Activated effector memory CD4-positive, alpha-beta T cell treated with Interleukin-2 at 50 U/mL for 16 hours (primary cell): ENCODE data around the gene JPH2.
"Not testable (repeated sequence)": the region's sequence is repeated elsewhere in the genome, so short reads cannot be mapped to it uniquely, and the experiment has no call there.

Experiments
- DNase-seq: peaks from one replicate; pipeline ENCODE4 v3.0.0-alpha.2; 2020

JPH2 gene

DNA sequence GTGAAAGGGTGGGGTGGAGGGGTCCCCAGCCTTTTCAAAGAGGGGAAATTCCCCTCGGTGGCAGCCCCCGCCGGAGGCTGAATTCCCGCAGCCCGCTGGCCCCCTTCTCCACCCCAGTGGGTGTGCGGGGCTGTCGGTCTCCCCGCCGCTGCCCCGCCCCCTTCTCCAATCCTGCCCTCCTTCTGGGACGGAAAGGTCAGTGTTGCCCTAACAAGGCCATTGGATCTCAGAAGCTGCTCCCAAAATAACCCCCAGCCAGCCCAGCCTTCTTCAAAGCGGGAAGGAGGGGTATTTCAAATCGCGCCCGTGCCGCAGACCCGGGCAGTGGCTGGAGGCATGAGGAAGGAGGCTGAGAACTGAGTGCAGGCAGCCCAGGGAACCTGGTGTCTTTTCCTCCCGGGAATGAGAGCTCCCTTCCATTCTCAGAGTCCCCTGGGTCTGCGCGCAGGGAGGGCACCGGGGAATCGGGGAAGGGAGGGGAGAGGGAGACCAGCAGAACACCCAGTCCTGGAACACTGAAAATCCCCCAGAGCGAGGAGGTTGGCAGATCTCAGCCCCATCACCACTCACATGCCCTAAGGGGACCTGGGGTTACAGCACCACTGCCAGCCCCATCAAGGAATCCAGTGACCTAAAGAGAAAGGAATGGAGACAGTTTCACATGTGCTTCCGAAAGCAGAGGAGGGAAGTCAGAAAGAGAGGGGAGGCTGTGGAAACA, at the start of gene JPH2:
Gene JPH2, minus strand, starts transcription at position 135 of the 718 bp plus-strand sequence. CDS start 483 bp downstream, outside the sequence.
- DNase-seq, result no peak

DNA sequence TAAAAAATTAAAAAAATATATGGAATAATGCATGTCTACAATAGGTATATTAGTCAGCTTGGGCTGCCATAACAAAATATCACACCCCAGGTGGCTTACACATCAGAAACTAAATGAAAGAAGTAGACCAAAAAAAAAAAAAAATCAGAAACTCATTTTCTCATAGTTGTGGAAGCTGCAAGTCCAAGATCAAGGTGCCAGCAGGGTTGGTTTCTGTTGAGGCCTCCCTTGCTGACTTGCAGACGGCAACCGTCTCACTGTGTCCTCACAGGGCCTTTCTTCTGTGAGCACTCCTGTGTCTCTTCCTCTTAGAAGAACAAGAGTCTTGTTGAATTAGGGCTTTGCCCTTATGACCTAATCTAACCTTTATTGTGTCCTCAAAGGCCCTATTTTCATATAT, 48.7 kb upstream of the JPH2 start:
- DNase-seq, result no peak

DNA sequence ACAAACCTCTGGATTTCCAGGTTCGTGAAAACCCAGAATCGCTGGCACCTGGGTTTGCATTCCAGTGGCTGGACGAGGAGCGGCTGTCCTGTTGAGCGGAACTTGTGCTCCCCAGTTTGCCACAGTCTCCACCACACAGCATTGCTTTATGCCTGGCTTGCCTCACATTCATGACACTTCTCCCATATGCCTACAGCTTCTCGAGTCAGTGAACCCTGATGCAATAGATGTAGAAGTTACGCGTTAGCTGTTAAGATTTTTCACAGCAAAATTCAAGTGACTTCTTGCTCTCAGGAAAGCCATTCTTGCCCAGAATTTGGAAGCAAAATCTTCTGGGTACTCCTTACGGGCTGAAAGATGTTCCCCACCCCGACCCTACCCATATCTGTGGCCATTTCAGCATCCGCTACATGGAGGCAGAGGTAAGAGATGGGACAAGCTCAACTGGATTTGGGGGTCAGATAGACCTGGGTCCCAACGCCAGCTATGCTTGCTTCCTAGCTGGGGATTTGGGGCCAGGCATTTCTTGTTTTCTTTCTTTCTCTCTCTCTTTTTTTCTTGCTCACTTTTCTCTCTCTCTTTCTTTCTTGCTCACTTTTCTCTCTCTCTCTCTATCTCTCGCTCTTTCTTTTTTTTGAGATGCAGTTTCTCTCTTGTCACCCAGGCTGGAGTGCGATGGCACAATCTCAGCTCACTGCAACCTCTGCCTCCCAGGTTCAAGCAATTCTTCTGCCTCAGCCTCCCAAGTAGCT, 47.8 kb upstream of the JPH2 start:
- no peak for DNase-seq

DNA sequence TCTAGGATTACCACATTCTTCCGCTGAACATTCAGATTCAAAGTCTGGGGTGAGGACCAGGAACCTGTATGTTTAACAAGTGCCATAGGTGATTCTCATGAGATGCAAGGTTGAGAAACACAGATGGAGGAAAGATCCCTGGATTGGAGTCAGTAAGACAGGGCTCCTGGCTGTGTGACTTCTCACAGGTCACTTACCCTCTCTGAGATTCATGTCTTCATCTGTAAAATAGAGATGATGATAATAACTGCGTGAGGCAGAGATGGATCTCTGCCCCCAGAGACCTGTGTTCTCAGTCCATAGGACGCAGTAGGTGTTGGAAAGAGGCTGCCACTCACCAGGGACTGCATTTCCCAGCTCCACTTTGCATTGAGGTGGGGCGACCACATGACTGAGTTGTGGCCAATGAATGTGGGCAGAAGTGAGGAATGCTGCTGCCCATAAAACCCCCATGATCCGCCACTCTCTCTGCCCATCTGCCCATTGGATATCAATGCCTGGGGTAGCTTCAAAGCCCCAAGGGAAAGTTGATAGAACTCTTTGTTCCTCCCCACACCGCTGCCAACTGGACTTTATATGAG, 46.5 kb upstream of the JPH2 start:
- no peak for DNase-seq

DNA sequence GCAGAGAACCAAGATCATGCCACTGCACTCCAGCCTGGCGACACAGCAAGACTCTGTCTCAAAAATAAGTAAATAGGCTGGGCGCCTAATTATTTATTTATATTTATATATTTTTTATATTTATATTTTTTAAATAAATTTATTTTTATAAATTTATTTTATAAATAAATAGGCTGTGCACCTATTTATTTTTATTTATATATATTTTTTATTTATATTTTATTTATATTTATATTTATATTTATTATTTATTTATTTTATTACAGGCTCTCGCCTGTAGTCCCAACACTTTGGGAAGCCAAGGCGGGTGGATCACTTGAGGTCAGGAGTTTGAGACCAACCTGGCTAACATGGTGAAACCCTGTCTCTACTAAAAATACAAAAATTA, 45.5 kb upstream of the JPH2 start:
- not testable (repeated sequence) for DNase-seq

DNA sequence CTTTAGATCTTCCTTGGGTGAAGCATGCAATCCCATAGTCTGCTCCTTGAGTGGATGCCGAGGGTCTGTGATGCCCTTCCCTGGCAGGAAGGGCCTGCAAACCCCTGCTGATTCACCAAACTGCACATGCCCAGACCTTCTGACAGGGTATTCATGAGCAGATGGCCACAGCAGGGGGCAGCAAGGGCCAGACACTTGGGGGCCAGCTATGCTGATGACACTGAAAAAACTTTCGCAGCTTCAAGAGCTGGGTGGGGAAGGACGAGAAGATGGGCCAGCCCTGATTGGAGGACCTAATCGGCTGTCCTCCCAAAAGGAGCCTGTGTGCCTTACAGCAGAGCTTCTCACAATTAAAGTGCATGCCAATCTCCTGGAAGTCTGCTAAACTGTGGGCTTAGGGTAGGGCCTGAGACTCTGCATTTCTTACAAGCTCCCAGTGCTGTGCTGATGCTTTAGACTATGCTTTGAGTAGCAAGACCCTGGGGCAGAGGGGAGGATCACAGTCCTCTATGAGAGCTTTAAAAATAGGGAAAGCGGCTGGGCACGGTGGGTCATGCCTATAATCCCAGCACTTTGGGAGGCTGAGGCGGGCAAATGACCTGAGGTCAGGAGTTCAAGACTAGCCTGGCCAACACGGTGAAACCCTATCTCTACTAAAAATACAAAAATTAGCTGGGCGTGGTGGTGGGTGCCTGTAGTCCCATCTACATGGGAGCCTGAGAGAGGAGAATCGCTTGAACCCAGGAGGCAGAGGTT, 44.9 kb upstream of the JPH2 start:
- no peak for DNase-seq

DNA sequence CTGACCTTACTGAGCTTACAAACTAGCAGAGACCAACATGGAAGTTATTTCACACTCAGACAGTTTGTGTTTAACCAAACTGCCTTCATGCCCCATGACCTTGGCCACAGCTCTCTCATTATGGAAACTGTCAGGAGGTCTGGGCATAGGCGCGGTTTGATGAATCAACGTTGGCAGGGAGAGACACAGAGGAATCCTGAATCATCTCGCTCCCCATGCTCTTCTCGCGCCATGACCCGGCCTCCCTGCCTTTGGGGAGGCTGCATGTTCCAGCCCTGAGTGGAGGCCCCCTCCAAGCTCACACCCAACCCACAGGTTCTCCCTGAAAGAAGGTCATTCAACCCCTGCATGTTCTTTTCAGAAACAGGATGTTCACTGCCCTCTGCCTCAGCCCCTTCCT, 44.2 kb upstream of the JPH2 start:
- DNase-seq, result no peak

DNA sequence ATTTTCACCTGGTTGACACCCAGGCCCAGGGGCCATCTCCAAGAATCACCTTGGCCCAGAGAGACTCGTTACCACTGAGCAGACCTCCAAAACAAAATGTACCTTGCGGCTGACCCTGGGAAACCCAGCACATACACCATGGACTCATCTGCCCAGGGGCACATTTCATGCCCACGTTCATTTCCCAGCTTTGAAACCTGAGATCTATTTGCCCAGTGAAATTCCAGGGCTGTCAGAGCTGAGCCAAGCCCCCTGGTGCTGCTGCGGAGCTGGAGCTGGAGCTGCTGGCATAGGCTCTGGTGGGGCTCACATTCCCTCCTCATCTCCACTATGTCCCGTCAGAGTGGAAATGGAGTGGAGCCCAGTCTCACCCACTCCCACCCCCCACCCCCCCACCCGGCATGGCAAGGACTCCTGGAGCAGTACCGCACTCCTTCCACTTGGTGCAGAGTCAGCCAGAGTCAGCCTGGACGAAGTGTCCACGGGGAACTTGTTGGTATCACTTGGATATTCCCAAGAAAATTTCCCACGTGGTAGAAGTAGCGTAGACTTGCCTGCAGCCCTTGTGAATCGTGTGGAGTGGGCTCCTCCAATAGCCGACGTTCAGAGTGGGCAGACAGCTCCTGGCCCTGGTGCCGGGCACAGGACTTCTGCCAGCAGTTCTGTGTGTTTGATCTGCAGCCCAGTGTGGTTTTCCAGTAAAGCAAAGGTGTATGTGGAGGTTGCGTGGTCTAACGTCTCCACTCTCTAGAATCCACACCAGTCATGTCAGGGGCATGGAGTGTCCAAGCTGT, 41.7 kb upstream of the JPH2 start:
- no peak for DNase-seq

DNA sequence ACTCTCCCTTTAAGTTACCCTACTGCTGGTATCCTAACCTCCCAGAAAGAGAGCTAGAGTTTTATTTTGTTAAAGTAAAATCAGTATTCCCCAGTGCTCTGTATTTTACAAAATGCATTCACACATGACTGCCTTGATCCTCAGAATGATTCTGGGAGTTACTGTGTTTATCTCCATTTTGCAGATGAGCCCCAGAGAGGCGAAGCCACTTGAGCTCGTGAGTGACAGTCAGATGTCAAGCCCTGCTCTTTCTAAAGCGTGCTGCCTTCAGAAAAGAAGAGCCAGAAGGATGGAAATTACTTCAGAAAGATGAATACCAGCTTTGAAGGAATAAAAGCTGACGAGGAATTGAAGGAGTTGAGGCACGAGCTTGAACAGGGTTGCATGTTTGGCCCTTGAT, 37.6 kb upstream of the JPH2 start:
- no peak for DNase-seq

DNA sequence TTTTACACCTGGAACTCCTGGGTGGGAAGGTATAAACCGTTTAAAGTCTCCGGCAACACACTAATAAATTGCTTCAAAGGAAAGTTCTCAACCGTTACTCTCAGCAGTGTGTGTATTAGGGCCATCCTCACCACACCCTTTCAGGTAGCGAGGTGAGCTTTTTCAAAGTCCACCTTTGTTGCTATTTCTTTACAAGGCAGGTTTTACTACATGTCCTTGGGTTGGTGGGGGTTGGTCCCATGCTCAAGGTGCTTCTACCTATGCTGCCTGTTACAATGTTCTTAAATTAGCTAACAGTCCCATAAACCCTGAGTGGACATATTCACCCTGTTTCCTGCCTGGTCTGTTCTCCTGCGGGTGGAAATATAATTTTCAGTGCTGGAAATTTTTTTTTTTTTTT, 36.7 kb upstream of the JPH2 start:
- DNase-seq, result no peak

DNA sequence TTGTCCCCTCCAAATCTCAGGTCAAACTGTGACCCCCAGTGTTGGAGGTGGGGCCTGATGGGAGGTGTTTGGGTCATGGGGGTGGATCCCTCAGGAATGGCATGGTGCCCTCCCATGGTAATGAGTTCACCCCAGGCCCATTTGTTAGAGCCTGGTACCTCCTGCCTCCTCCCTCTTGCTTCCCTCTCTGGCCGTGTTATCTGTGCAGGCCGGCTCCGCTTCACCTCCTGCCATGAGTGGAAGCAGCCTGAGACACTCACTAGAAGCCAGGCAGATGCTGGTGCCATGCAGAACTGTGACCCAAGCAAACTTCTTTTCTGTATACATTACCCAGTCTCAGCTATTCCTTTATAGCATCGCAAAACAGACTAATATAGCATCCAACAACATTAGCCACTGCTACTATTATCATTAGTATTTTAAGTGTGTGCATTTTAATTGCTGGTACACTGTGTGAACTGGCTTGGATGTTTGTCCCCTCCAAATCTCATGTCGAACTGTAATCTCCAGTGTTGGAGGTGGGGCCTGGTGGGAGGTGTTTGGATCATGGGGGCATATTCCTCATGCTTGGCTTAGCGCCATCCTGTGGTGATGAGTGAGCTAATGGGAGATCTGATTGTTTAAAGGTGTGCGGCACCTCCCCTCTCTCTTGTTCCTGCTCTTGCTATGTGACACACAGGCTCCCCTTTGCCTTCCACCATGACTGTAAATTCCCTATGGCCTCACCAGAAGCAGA, 35.8 kb upstream of the JPH2 start:
- DNase-seq, result no peak

DNA sequence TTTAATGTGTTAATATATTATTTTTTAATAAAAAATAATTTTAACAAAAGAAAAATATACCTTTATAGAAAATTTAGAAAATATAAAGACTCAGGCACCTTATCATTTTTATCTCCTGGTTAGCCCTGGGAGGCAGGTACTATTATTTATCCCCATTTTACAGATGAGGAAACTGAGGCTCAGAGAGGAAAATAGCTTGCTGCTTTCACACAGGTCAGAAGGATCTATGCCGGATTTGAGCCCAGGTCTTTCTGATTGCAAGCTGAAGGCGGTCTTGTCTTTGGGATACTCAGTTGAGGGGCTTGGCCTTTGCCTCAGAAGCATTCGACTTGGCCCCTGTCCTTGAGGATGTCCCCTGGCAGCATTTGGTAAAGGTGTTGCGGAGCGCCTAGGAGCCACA, 35.0 kb upstream of the JPH2 start:
- DNase-seq, result no peak

DNA sequence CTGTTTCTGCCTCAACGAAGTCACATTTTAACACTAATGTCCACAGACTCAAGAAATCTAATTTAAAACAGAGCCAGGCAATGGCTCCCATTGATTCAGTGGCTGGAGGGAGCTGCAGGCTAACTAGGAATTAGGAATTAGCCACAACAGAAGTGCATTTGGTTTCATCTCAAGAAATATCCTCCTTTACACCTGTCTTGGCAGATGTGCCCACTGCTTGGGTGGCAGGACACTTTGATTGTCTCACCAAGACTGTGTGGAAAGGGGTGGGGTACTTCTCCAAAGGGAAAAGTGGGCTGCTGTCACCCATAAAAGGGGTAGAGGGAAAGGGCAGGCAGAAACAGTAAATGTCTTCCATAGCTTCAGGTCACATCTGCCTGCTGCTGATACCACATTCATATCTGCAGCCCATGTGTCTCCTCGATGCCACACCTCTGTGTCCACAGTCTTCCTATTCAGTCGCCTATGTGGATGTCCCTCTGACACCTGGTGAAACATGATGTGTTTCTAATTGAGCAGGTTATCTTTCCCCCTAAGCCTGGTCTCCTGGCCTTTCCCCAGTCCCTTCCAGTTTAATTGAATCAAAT, 34.5 kb upstream of the JPH2 start:
- DNase-seq, result no peak

DNA sequence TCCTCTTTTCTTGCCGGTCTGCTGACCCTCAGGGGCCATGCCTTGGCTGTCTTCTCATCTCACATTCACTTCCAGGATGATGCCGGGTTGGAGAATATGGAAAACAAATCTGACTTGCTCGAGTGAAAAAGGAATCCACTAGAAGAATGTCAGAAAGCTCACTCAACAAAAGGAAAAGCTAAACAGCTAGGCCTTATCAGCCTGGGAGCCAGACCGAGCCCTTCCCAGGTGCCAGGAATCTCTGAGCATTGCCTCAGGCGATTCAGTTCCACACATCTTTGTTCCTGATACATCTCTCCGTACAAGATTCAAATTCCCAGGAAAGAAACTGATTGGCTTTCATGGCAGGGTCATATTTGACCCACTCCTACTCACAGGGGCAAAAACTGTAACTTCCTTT, 32.8 kb upstream of the JPH2 start:
- no peak for DNase-seq

DNA sequence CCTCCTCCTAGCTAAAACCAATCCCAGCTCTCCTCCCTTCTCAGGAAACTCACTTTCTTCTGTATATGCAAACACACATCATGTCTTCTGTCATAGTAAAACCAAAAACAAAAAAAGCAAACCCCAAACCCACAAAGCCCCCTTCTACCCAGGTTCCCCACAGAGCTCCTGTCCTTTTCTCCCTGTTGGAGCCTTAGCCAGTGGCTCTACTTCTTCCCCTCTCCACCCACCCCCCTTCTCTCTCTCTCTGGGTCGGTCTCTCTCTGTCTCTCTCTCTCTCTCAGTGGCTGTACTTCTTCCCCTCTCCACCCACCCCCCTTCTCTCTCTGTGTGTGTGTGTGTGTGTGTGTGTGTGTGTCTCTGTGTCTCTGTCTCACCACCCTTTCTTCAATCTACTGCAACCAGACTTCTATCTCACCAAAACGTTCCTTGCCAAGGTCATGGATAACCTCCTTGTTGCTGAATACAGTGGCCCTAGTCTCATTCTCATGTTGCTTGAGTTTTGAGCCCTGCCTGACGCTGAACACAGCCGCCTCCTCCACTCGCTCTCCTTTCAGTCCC, 32.3 kb upstream of the JPH2 start:
- peak; percentile 2 for DNase-seq

DNA sequence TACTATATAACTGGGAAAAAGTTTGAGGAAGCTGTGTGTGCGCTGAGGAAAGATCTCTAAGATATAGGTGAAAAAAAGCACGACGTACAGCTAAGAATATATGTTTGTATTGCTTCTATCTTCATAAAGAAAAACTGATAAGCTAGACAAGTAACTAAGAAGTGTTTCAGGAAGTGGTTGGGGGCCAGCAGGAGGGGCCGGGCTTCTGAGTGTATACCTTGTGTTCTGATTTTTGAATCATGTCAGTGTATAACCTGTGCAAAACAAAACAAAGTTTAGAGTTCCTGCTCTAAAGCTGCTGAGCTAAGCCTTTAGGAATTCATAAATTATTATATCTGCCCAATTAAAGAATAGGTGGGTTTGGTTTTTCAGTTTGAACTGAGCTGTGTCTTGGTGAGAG, 31.5 kb upstream of the JPH2 start:
- DNase-seq, result peak; percentile 51

DNA sequence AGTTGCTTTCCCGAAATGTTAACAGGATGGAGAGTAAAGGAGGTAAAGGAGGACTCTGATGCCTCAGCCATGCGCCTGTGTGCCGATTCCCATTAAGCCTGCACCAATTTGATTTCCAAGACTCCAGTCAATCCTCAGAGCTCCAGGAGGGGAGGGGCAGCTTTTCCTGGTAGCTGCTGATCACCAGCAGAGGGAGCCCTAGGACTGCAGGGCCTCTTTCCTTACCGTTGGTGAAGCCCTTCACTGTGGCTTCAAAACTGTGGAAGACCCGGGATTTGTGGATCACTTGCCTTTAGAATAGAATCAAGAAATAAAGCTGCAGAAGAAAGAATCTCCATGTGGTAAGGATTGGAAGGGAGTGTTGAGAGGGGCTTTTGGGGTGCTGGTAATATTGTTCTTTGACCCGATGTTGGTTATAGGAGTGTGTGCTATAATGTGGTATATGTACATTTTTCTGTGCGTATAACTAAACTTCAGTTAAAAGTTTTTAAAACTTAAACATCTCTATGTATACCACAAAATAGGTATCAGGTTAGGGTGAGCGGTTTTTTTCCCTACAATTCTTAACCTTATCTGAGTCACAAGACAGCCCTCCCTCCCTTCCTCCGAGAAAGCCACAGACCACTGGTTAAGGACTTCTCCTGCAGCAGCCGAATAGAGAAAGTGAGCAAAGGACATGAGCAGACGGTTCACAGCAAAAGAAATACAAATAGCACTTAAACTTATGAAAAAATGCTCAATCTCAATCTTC, 30.5 kb upstream of the JPH2 start:
- DNase-seq, result peak; percentile 53

DNA sequence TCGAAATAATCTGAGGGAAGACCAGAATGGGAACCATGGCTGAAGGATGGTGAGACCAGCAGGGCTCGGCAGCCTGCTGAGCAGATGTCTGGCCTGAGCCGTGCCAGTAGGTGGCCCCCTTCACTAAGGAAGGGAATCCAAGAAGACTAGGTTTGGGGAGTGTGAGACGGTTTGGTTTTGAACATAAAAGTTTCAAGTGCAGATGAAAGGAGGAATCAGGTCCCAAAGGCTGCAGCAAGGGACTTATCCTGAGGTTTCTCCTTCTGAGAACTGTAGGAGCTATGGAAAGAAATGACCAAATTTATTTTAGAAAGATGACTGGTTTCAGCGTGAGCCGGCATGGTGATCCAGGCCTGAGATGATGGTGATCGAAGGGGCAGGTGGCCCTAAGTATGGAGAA, 28.1 kb upstream of the JPH2 start:
- peak; percentile 64 for DNase-seq

DNA sequence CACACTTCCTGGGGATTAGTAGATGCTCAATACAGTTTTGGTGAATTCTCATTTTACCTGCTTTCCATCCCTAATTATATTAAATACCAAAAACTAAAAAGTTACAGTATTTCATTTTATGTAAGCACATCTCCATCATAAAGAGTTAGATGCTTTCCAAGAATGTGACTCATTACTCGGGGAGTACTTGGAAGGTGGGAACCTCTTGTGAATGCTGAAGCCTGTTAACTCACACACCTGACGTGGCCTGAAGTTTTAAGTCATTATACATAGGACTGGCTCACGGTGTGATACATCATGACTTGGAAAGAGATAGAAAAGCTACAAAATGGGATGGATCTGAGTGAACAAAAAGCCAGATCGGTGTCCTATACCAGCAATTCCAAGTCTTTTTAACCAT, 25.8 kb upstream of the JPH2 start:
- no peak for DNase-seq
